ENCODE results near the gene CERS6. TPM values are rescaled to one million over a fixed set of nuclear protein-coding genes. Genes with fewer than 3 reads are reported as not detected.

The CERS6 gene
- total and polyA plus RNA-seq, 2 of the 8 experiments (the other 6 are each of a cell fraction or from before 2014, with no cell fraction given), result 6.8 to 28.2 TPM

- Histone ChIP-seq H3K79me1 (ENCODE audit: low read depth, low read length) (peaks cover 6% of the 10 kb centered on the region), H3K9ac (replicated peaks in 1 of 4; ENCODE audit: extremely low read depth in 1 of 4, low read depth in 3 of 4, low read length in 3 of 4) (no peak overlapping the region), H4K8ac (ENCODE audit: extremely low read depth, insufficient read depth, low read length) (no peak overlapping the region), H3K18ac (ENCODE audit: extremely low read depth, low read length) (no peak overlapping the region), H3K27ac (ENCODE audit: low read depth, low read length) (no peak overlapping the region), H4K91ac (replicated peaks; ENCODE audit: insufficient read length, low read length) (no peak overlapping the region), H3K36me3 (ENCODE audit: control insufficient read depth in 2 of 4, insufficient read depth in 4 of 4, low read length in 3 of 4) (no peaks in the 10 kb centered on the region; a peak in 1 of 8 replicates), H3K9me3 (ENCODE audit: insufficient read depth in 2 of 2, low read depth in 1 of 2, low read length in 1 of 2) (no peaks in the 10 kb centered on the region), H3K4me1 (replicated peaks in 1 of 4; ENCODE audit: control insufficient read depth in 3 of 4, insufficient read depth in 4 of 4, low read length in 3 of 4) (peaks cover 0 to 6% (median 2%) of the 10 kb centered on the region in 4 experiments; a peak in 4 of 7 replicates), H3K4me3 (ENCODE audit: extremely low read depth in 1 of 4, insufficient read depth in 2 of 4, low read depth in 3 of 4, low read length in 4 of 4) (no peak overlapping the region), H3K14ac (ENCODE audit: insufficient read length) (no peak overlapping the region), H3K4ac (replicated peaks; ENCODE audit: insufficient read length, low read depth, low read length) (no peak overlapping the region), H2AFZ (ENCODE audit: low read length) (no peak overlapping the region), H2BK5ac (ENCODE audit: low read depth, low read length) (no peak overlapping the region), H2AK5ac (ENCODE audit: low read depth, low read length) (no peak overlapping the region), H2BK20ac (ENCODE audit: low read length) (no peak overlapping the region), H3K56ac (replicated peaks; ENCODE audit: insufficient read length, low read depth, low read length) (no peak overlapping the region), H3K23me2 (ENCODE audit: low read depth, low read length) (no peaks in the 10 kb centered on the region), H4K5ac (ENCODE audit: insufficient read length, low read depth, low read length) (no peak overlapping the region), H2BK120ac (replicated peaks; ENCODE audit: low read depth, low read length) (no peak overlapping the region), H2BK12ac (ENCODE audit: low read depth, low read length) (no peak overlapping the region), H3K79me2 (ENCODE audit: control insufficient read depth in 1 of 2, insufficient read depth in 2 of 2, low read length in 2 of 2) (peaks cover 0 to 85% of the 10 kb centered on the region in 2 experiments; a peak in 2 of 4 replicates), H2BK15ac (ENCODE audit: low read length) (no peak overlapping the region), H3K4me2 (ENCODE audit: insufficient read depth in 1 of 2, low read depth in 2 of 2, low read length in 2 of 2) (no peak overlapping the region), H3K23ac (ENCODE audit: insufficient read length) (no peak overlapping the region), H3K27me3 (replicated peaks in 1 of 4; ENCODE audit: control insufficient read depth in 3 of 4, extremely low read depth in 1 of 4, insufficient read depth in 3 of 4, low read length in 3 of 4) (no peaks in the 10 kb centered on the region), H4K20me1 (replicated peaks in 1 of 2; ENCODE audit: control insufficient read depth in 1 of 2, insufficient read depth in 2 of 2, low read length in 2 of 2) (no peaks in the 10 kb centered on the region)
- CTCF ChIA-PET (ENCODE audit: partially characterized antibody), result interaction anchor here (2.4 kb wide), 1 partner anchor 37 kb away, joined by 9 read pairs; no protein-coding TSS in a partner anchor
- DNase-seq (ENCODE audit: low read depth in 1 of 2, low spot score in 2 of 2), result no peak
- POLR2A ChIA-PET (ENCODE audit: partially characterized antibody), result no interaction called here
- 93% methylated on average over 4 of the region's 4 CpGs; no CpG with 5 or more reads in 1 of the 2 experiments for WGBS, 2 experiments (ENCODE audit: extremely low coverage in 1 of 2, insufficient coverage in 1 of 2, insufficient read length in 1 of 2, insufficient replicate concordance in 2 of 2, low coverage in 1 of 2, low lambda C conversion rate in 2 of 2, missing lambda C conversion rate in 1 of 2)
- FAIRE-seq, result no peak
- no peak for TF ChIP-seq ZNF274 (IDR thresholded peaks at IDR 0.05; ENCODE audit: borderline replicate concordance, extremely low read depth, low read length)
Measured at GRCh38 chr2:168530982-168531622, 75.0 kb downstream of the CERS6 start.
